ENCODE results near the gene GCN1.

Gene GCN1

DNA sequence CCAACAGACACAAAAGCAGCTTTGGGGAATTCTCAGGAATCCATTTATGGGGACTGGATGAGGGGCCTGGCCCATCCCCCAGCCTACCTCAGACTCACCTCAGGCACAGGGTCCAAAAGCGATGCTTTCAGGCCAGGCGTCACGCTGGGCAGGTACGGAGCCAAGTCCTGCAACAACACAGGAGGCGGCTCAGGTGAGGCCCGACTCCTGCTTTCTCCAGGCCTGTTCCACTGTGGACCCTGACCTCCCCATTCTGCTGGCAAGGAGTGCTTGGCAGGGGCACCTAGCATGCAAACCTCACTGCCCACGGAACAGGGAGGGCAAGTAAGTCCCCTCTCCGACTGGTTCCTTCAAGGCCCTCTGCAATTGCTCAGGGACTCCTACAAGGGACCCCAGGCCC is 49.4 kb downstream of the GCN1 start:
- Histone ChIP-seq H3K9me3 (no peaks in the 10 kb centered on the region), H3K4me3 (no peak overlapping the region), H3K27me3 (ENCODE audit: low read depth) (no peaks in the 10 kb centered on the region), H3K36me3 (replicated peaks) (peaks cover 96% of the 10 kb centered on the region), H3K4me1 (no peaks in the 10 kb centered on the region)
- in situ Hi-C loops (cut with MboI; ENCODE audit: low sequenced_read_pairs), result no loop called here
- no peak for DNase-seq (ENCODE audit: low spot score in 2 of 2)

DNA sequence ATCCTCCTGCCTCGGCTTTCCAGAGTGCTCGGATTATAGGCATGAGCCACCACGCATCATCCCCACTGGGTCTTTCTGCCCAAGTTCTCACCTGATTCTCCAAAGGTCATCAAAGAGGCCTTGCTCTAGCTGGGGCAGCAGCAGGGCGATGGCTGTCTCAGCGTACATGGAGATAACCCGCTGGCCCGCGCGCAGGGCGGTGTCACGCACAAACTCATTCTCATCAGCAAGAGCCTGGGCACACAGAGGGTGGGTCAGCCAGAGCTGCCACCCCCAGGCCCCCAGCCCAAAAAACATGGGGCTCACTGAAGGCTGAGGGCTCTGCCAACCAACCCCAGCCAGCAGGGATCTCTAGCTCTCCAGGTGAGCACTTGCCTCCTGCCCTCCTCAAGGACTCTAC is 50.3 kb downstream of the GCN1 start:
- H3K4me1 ChIP-seq, result no peaks in the 10 kb centered on the region
- H3K36me3 ChIP-seq (replicated peaks), result peaks cover 89% of the 10 kb centered on the region
- H3K9me3 ChIP-seq, result no peaks in the 10 kb centered on the region
- H3K27me3 ChIP-seq (ENCODE audit: low read depth), result no peaks in the 10 kb centered on the region
- in situ Hi-C loops (cut with MboI; ENCODE audit: low sequenced_read_pairs), result no loop called here
- no peak for DNase-seq (ENCODE audit: low spot score in 2 of 2)
- no peak overlapping the region for H3K4me3 ChIP-seq

DNA sequence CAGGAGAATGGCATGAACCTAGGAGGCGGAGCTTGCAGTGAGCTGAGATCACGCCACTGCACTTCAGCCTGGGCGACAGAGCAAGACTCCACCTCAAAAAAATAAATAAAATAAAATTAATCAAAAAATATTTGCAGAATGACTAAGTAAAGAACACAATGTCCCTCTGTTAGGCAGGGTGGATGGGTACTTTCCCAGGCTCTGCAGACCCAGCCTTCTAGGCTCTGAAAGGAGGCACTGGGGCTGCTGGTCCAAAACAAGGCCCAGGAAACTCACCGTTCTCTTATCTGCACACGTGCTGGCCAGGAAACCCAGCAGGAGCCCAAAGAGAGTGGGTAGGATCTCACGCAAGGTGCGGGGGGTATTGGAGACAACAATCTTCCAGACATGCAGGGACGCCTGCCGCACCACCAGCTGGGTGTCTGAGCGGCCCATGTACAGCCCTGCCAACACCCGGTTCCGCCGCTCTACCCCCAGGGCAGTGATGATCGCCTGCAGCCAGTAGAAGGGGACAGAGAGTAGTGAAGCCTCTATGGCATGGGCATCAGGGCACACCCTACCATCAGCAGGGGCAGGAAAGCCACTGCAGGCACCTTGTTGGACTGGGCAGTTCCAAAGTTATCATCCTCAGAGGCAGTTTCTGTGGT is 52.2 kb downstream of the GCN1 start:
- Histone ChIP-seq H3K4me3 (no peak overlapping the region), H3K27me3 (ENCODE audit: low read depth) (no peaks in the 10 kb centered on the region), H3K9me3 (no peaks in the 10 kb centered on the region), H3K36me3 (replicated peaks) (peaks cover 89% of the 10 kb centered on the region), H3K4me1 (no peaks in the 10 kb centered on the region)
- in situ Hi-C loops (cut with MboI; ENCODE audit: low sequenced_read_pairs), result no loop called here
- no peak for DNase-seq (ENCODE audit: low spot score in 2 of 2)

DNA sequence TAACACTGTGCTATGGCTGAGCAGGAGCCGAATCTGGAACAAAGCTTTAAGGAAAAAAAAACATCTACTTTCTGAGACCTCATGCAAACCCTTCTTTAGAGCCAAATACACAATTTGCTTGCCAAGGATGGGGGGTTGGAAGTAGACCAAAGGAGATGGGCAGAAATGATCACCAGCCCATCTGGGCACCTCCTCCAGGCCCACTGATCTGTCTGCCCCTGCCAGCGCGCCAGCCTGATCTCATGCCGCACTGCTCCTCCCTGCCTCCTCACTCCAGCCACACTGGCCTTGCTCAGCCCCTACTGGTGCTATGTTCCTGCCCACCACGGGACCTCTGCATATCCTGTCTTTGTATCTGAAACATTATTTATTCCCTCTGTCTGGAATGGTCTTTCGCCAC is 53.2 kb downstream of the GCN1 start:
- Histone ChIP-seq H3K36me3 (replicated peaks) (peaks cover 89% of the 10 kb centered on the region), H3K9me3 (no peaks in the 10 kb centered on the region), H3K4me3 (no peak overlapping the region), H3K27me3 (ENCODE audit: low read depth) (no peaks in the 10 kb centered on the region), H3K4me1 (no peaks in the 10 kb centered on the region)
- DNase-seq (ENCODE audit: low spot score in 2 of 2), result no peak
- in situ Hi-C loops (cut with MboI; ENCODE audit: low sequenced_read_pairs), result no loop called here

DNA sequence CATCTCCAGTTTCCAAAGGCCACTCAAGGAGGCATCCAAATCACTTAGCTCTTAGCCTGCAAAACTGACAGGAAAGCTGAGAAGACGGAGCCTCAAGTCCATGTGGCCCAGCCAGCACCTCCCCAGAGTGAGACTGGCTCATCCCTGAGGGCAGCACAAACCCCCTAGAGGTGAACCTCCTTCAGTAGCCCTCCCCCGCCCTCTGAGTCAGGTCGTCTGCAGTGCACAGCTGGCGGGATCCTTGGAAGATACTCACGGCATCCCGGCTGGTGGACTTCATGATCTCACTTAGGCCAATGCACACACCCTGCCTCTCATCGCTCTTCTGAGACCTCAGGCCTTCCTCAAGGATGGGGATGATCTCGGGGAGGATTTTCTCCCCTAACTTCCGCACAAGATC is 53.9 kb downstream of the GCN1 start:
- DNase-seq (ENCODE audit: low spot score in 2 of 2), result no peak
- Histone ChIP-seq H3K27me3 (ENCODE audit: low read depth) (no peaks in the 10 kb centered on the region), H3K9me3 (no peaks in the 10 kb centered on the region), H3K4me1 (no peaks in the 10 kb centered on the region), H3K36me3 (replicated peaks) (peaks cover 92% of the 10 kb centered on the region), H3K4me3 (no peak overlapping the region)
- in situ Hi-C loops (cut with MboI; ENCODE audit: low sequenced_read_pairs), result no loop called here

DNA sequence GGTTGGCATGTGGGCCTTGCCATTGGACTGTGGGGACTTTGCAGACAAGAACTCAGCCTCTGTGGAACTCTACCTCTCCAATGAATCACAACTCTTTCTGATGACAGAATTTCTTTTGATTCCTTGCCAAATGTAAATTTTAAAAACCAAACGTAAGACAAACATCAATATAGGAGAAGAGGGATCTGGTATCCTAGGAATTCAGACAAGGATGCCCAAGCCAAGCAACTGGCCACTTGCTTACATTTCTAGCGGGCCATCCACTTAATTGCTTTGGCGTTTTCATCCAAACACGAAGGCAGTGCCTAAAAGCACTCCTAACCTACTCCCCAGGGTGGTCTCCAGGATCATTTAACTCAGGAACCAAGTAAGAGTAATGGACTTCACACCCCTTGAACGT is 54.6 kb downstream of the GCN1 start:
- peaks cover 92% of the 10 kb centered on the region for H3K36me3 ChIP-seq (replicated peaks)
- no peaks in the 10 kb centered on the region for H3K4me1 ChIP-seq
- in situ Hi-C loops (cut with MboI; ENCODE audit: low sequenced_read_pairs), result loop anchor here (5.0 kb wide), 1 partner anchor 32 kb away; no protein-coding TSS in a partner anchor
- DNase-seq (ENCODE audit: low spot score in 2 of 2), result no peak
- H3K9me3 ChIP-seq, result no peaks in the 10 kb centered on the region
- H3K27me3 ChIP-seq (ENCODE audit: low read depth), result no peaks in the 10 kb centered on the region
- H3K4me3 ChIP-seq, result no peak overlapping the region

DNA sequence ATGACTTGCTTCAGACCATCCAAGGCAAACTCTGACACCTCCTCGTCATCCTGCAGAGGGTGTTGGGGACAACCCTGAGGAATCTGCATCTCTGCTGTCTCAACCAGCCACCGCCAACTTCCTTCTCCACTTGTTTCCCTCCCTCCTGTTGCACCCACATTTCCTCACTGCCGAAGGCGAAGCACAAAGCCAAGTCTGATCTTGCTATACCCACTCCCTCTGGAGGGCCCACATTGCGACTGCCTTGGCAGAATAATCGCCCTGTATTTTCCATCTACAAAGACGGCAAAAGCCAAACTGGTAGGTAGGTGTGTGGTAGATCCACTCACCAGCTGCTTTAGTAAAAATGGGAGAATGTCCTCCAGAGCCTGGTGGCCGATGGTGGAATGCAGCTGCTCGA is 56.1 kb downstream of the GCN1 start:
- H3K4me3 ChIP-seq, result no peak overlapping the region
- no peak for DNase-seq (ENCODE audit: low spot score in 2 of 2)
- no peaks in the 10 kb centered on the region for H3K4me1 ChIP-seq
- no peaks in the 10 kb centered on the region for H3K27me3 ChIP-seq (ENCODE audit: low read depth)
- H3K36me3 ChIP-seq (replicated peaks), result peaks cover 92% of the 10 kb centered on the region
- no peaks in the 10 kb centered on the region for H3K9me3 ChIP-seq
- in situ Hi-C loops (cut with MboI; ENCODE audit: low sequenced_read_pairs), result loop anchor here (5.0 kb wide), 1 partner anchor 34 kb away; no protein-coding TSS in a partner anchor

DNA sequence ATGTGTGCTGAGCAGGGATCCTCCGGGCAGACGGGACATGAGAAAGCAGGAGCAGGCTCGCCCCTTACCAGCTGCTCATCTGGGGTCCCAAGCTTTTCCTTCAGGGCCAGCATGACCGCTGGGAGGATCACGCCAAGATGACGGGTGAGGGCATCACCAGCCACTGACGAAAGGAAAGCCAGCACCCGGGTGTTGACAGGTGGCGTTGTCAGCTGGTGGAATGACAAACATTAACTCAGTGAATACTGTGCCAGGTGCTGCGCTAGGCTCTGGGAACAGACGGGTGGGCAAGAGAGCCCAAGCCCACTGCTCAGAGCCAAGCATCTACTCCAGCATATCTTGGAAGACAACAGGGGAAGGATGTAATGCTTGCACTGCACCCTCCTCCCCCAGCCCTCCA is 56.7 kb downstream of the GCN1 start:
- Histone ChIP-seq H3K27me3 (ENCODE audit: low read depth) (no peaks in the 10 kb centered on the region), H3K4me3 (no peak overlapping the region), H3K4me1 (no peaks in the 10 kb centered on the region), H3K9me3 (no peaks in the 10 kb centered on the region), H3K36me3 (replicated peaks) (peaks cover 93% of the 10 kb centered on the region)
- in situ Hi-C loops (cut with MboI; ENCODE audit: low sequenced_read_pairs), result loop anchor here (5.0 kb wide), 1 partner anchor 34 kb away; no protein-coding TSS in a partner anchor
- DNase-seq (ENCODE audit: low spot score in 2 of 2), result no peak

DNA sequence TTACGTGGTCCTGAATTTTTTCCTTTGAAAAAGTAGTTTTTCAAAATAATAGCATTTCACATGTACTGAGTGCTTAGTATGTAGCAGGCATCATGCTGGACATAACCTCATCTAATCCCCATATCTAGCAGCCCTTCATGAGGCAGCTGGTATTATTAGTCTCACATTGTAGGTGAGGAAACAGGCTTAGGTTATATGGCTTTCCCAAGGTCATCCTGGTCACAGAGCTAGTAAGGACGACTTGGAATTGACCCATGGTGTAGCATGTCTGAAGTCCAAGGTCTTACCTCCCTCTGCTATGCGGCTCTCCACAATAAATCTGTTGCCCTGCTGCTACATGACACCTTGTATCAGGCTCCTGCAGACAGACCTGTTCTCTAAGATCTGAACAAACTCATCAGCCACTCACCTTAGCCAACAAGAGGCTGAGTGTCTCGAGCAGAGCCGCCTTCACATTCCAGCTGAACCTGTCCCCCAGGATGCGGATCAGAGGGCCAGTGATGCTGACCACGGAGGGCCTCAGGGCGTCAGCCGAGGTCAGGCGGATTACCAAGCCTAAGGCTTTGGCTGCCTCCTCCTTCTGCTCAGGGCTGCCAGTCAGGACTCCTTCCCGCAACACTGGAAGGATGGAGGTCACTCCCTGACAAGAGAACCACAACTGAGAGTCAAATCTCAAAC is 58.3 kb downstream of the GCN1 start:
- in situ Hi-C loops (cut with MboI; ENCODE audit: low sequenced_read_pairs), result loop anchor here (5.0 kb wide), 1 partner anchor 36 kb away; no protein-coding TSS in a partner anchor
- no peak for DNase-seq (ENCODE audit: low spot score in 2 of 2)

DNA sequence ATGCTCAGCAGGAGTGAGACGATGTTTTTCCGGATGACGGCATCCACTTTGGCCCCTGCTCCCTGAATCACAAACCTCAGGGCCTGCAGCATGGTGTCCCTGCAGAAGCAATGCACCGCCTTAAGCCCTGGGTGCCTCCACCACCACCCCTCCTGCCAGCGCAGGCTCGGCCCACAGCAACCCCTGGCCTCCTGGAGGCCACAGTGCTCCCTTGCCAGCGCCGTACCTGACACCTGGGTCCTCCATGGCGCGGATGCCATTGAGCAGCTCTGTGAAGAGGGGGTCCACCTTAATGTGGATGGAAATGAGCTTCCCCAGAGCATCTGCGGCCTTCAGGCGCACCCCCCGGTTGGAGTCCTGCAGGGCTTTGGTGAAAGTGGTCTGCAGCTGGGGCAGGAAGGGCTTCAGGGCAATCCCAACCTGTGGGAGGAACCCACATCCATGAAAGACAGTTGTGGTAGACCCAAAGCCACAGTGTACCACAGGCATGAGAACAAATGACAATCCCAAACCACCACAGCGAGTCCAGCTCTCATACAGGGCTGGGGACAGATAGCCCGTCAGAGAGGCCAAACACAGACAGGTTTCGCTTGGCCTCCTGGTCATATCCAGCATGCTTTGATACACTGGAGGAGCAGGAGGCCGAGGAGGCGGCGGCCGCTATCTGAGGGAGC is 60.1 kb downstream of the GCN1 start:
- Histone ChIP-seq H3K27me3 (ENCODE audit: low read depth) (no peaks in the 10 kb centered on the region), H3K4me3 (no peak overlapping the region), H3K4me1 (no peaks in the 10 kb centered on the region), H3K9me3 (no peaks in the 10 kb centered on the region), H3K36me3 (replicated peaks) (peaks cover 99% of the 10 kb centered on the region)
- in situ Hi-C loops (cut with MboI; ENCODE audit: low sequenced_read_pairs), result no loop called here
- no peak for DNase-seq (ENCODE audit: low spot score in 2 of 2)

More for the DNA sequence above, 58.3 kb downstream of the GCN1 start:
- Histone ChIP-seq H3K4me1 (no peaks in the 10 kb centered on the region), H3K36me3 (replicated peaks) (peaks cover 93% of the 10 kb centered on the region), H3K27me3 (ENCODE audit: low read depth) (no peaks in the 10 kb centered on the region), H3K4me3 (no peak overlapping the region), H3K9me3 (no peaks in the 10 kb centered on the region)

DNA sequence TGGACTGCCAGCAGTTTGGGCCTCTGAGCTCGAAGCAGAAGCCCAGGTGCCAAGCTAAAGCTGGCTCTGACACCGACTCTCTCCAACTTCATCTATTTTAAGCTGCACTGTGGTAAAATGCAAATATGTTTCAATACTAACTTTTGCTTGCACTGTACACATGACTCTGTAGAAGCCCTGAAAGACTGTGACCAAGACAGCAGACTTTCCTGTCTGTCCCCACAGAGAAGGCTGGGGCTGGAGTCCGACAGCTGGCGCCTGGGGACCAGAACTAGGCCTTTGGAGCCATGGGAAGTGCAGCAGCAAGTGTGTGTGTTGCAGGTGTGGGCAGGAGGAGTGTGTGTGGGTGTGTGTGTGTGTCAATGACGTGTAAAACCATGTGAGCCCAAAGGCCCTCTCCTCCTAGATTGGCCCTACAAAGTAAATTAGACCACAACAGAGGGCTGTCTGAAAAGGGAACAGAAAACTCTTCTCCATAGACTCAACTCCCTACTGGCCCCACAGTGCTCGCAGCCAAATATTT is 61.6 kb downstream of the GCN1 start:
- in situ Hi-C loops (cut with MboI; ENCODE audit: low sequenced_read_pairs), result no loop called here
- Histone ChIP-seq H3K27me3 (ENCODE audit: low read depth) (no peaks in the 10 kb centered on the region), H3K36me3 (replicated peaks) (peaks cover 99% of the 10 kb centered on the region), H3K9me3 (no peaks in the 10 kb centered on the region), H3K4me3 (no peak overlapping the region), H3K4me1 (no peaks in the 10 kb centered on the region)
- no peak for DNase-seq (ENCODE audit: low spot score in 2 of 2)

DNA sequence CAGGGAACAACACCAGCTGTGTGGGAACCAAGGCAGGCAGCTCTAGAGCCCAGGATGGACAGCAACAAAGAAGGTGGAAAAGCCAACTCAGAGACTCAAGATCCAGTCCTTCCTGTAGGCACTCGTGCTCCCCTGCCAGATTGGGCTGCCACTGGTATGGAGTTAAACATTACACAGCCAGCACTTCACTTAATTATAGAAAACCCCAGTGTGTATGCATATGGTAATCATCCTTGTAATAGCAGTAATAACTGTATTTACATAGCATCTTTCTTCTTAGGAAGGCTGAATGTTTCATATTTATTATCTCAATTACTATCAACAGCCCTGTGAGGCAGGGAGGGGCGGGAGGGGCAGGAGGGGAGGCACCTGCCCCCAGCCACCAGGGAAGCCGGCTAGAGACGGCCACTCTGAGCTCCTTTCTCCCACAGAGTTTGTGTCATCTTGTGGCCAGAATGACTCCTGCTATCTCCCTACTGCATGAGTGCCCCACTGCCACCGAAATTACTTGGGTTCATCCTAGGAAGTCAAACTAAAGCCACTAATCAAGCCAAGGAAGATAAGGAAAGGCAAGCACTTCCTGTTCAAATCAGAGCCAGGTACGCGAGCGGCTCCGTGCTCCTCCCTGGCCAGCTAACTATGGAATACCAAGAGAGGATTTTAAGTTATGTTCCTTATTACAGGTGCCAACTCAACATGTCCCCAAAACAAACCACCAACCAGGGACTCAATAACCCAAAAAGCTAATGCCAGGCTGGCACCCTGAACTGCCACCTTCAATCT is 62.3 kb downstream of the GCN1 start:
- in situ Hi-C loops (cut with MboI; ENCODE audit: low sequenced_read_pairs), result no loop called here
- Histone ChIP-seq H3K9me3 (no peaks in the 10 kb centered on the region), H3K4me1 (no peaks in the 10 kb centered on the region), H3K4me3 (no peak overlapping the region), H3K36me3 (replicated peaks) (peaks cover 99% of the 10 kb centered on the region), H3K27me3 (ENCODE audit: low read depth) (no peaks in the 10 kb centered on the region)
- DNase-seq (ENCODE audit: low spot score in 2 of 2), result no peak

DNA sequence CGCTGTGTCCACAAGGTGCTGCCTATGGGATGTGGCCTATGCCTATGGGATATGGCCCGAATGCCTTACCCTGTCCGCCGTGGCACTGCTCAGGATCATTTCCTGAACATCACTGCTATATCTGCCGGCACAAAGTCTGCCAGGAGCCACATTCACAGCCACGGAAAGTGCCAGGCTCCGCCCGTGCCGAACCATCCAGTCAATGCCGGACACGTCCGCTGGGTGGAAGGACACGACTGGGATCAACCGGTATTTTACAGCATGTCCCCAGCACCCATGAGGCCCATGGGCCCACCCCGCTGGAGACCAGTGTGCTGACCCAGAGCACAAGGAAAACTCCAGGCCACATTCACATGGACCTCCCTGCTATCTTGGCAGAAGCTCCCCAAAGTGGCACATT is 63.4 kb downstream of the GCN1 start:
- no peaks in the 10 kb centered on the region for H3K9me3 ChIP-seq
- peaks cover 94% of the 10 kb centered on the region for H3K36me3 ChIP-seq (replicated peaks)
- no peak overlapping the region for H3K4me3 ChIP-seq
- no peaks in the 10 kb centered on the region for H3K27me3 ChIP-seq (ENCODE audit: low read depth)
- DNase-seq (ENCODE audit: low spot score in 2 of 2), result no peak
- in situ Hi-C loops (cut with MboI; ENCODE audit: low sequenced_read_pairs), result no loop called here
- H3K4me1 ChIP-seq, result no peaks in the 10 kb centered on the region
